GM13976 (cell line): ENCODE data around the gene GRK5.

Experiments used
- DNase-seq: peaks from one replicate; pipeline ENCODE4 v3.0.0; 2012; ENCODE audit warnings: low spot score
- in situ Hi-C: fragments of 300-500 bp; cut with MboI; formaldehyde crosslinking; loops from one replicate; pipeline ENCODE4 v1.12.0; 2022; ENCODE audit warnings: low sequenced_read_pairs, mixed read lengths, inconsistent platforms; ENCODE audit not compliant: unreplicated experiment
- TF ChIP-seq, protein P1 (sequence below): IDR thresholded peaks from 2 replicates; pipeline ENCODE4 v1.5.1; 2012; ENCODE audit warnings: borderline replicate concordance, mild to moderate bottlenecking; ENCODE audit not compliant: insufficient read depth; ENCODE audit errors: extremely low read depth, missing control alignments, control extremely low read depth

The GRK5 gene

GRCh38 chr10:119207366-119207666, at the start of gene GRK5:
GRK5 (plus strand) TSS chr10:119207571; CDS start chr10:119207918, 347 bp downstream.
- in situ Hi-C loops = no loop called here
- DNase-seq = peak; percentile 98
- TF ChIP-seq, protein P1, sequence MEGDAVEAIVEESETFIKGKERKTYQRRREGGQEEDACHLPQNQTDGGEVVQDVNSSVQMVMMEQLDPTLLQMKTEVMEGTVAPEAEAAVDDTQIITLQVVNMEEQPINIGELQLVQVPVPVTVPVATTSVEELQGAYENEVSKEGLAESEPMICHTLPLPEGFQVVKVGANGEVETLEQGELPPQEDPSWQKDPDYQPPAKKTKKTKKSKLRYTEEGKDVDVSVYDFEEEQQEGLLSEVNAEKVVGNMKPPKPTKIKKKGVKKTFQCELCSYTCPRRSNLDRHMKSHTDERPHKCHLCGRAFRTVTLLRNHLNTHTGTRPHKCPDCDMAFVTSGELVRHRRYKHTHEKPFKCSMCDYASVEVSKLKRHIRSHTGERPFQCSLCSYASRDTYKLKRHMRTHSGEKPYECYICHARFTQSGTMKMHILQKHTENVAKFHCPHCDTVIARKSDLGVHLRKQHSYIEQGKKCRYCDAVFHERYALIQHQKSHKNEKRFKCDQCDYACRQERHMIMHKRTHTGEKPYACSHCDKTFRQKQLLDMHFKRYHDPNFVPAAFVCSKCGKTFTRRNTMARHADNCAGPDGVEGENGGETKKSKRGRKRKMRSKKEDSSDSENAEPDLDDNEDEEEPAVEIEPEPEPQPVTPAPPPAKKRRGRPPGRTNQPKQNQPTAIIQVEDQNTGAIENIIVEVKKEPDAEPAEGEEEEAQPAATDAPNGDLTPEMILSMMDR = no peak

- no peak for DNase-seq
- TF ChIP-seq, protein P1 = no peak
- in situ Hi-C loops = no loop called here
These were observed 48.0 kb upstream of the GRK5 start for GRCh38 chr10:119159332-119159731.

DNA sequence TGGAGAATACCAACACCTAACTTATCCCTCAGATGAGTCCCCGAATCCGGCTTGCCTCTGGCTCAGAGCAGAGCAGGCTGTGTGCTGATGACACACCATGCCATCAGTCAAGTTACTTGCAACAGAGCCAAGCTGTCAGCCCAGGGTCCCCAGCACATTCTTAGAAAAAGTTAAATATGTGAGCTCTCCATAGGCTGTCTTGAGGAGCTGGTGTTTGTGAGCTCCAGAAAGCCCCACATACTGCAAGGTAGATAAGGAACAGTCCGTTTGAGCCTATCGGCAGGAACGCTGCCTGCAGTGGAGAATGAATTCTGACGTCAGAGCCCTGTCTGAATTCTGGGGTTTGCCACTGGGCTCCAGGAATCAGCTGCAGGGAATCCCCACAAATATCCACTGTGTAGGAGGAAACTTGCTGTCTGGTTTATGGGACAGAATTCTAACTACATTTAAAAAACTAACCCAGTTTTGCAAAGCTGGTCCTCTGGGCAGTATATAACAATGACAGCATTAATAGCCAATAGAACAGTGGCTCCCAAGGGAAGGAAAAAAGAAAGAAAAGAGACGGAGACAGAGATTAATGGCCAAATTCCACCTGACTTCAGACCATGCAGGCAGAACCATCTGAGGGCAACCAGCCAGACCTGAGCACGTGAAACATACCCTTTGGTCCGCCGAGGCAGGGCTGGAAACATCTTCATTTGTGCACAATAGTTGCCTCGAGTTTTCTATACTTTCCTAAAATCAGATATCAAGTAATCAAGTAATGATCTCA, 45.5 kb upstream of the GRK5 start:
- in situ Hi-C loops = no loop called here
- DNase-seq = no peak

GRCh38 chr10:119162452-119163092, 44.8 kb upstream of the GRK5 start:
- in situ Hi-C loops = no loop called here
- TF ChIP-seq, protein P1 = no peak
- DNase-seq = no peak

More for the DNA sequence above, 45.5 kb upstream of the GRK5 start:
- TF ChIP-seq, protein P1 = no peak

DNA sequence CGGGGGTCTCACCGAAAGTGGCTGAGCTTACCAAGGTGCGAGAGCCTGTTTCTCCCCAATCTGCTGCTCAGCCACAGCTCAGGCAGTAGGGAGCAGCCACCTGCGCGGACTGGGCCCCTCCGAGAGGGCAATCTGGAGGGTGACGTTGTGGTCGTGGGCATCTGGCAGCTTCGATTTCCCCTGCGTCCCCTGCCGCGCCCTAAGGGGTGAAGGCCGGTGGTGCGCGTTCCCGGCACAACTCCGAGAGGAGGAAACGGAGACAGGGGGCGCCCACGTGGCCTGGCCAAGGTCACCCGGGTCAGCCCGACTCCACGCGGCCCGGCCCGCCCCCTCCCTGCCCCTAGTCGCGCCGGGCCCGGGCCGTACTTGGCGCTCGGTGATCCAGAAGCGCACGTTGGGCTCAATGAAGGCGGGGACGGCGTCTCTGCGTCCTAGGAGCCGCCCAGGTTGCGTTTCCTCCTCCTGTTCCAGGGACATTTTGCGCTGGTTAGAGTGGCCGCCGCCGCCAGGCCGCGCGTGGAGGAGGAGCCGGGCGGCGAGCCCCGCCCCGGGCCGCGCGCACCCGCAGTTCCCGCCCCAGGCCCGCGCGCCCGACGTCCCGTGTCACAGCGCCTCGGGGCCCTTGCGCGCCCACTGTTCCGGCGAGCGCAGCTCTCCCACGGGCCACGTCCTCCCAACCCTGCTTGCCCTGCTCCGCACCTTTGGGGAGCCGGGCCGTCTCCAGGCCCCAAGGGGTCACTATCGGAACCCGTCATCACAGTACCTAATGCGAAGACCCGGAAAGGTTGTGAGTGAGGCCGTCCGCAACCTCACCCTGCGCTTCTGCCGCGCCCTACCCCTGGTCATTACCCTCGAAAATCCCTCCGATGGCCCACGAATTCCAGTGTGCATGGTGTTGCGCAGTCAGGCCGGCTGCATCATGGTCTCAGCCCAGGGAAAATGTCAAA, 41.9 kb upstream of the GRK5 start, which contains the start of gene SFXN4:
SFXN4 (minus strand) TSS at position 544 of the 947 bp plus-strand sequence; CDS start at position 477, 67 bp downstream.
- TF ChIP-seq, protein P1 = no peak
- in situ Hi-C loops = no loop called here
- DNase-seq = peak; percentile 93

GRCh38 chr10:119166118-119166500, 41.3 kb upstream of the GRK5 start:
- TF ChIP-seq, protein P1 = no peak
- in situ Hi-C loops = no loop called here
- no peak for DNase-seq
